ENCODE results near the gene RPE.

The RPE gene

DNA sequence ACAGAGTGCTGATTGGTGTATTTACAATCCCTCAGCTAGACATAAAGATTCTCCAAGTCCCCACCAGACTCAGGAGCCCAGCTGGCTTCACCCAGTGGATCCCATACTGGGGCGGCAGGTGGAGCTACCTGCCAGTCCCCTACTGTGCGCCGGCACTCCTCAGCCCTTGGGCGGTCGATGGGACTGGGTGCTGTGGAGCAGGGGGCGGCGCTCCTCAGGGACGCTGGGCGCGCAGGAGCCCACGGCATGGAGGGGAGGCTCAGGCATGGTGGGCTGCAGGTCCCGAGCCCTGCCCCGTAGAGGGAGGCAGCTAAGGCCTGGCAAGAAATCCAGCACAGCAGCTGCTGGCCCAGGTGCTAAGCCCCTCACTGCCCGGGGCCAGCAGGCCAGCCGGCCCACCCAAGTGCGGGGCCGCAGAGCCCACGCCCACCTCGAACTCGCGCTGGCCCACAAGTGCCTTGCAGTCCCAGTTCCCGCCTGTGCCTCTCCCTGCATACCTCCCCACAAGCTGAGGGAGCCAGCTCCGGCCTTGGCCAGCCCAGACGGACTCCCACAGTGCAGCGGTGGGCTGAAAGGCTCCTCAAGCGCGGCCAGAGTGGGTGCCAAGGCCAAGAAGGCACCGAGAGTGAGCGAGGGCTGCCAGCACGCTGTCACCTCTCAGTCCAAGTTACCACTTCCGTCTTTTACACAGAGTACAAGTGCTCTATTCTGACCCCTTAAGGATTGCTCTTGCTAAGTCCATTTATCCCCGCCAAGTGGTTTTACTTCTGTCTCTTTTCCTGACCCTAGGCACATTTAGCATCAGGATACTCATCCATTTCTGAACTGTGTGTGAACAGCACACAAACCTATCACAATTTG lies 1.7 kb upstream of the RPE start:
- DNase-seq (ENCODE audit: low spot score): no peak

DNA sequence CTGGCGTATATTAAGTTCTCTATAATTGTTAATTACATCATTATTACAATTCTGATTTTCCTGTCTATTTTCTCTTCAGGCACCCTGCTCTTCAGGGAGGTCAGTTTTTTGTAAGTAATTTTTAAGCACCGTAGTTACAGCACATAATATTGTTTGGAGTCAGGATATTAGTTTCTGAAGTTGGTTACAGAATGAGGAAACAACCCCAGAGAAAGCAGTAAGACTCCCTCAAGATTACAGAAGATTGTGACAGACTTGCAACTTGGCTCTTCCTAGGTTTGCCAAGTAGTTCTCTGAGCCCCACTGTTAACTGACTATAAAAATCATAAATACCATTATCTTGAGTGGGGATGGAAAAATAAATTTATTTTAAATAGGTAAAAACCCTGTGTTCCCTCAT lies 921 bp downstream of the RPE start:
- no peak for DNase-seq (ENCODE audit: low spot score)

DNA sequence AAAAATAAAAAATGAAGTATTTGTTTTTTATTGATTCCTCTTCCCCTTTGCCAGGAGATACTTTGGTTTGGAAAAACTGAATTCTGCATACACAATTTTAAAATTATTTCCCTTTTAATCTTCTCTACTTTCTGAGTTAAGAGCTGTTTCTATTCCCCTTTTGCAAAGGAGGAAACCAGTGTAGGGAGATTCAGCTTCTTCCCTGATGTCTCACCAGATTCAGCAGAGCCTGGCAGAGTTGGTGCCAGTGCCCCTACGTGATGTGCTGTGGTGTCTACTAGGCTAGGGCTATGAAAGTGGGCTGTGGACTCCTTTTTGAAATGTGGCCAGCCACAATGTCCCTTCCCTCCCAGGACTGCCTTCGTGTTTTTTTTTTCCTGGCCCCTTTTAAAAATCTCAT lies 2.4 kb downstream of the RPE start:
- DNase-seq (ENCODE audit: low spot score): no peak

- no peak for DNase-seq (ENCODE audit: low spot score)
Measured at GRCh38 chr2:210007895-210008294, 5.5 kb downstream of the RPE start.

DNA sequence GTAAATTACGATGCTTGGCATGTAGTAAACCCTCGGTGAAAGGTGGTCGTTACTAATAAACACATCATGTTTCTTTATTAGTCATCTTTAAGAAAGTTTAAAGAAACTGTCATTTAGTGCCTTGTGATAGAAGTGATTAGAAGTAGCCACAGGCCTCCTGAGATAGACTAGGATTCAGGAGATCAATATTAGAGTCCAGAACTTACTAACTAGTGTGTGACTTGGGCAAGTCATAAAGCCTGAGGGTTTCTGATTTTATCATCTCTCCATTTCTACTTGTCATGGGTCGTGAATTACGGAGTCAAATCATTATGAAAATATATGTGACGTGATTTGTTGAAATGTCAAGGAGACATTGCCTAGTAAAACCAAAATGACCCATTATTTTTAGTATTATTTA lies 6.7 kb downstream of the RPE start:
- no peak for DNase-seq (ENCODE audit: low spot score)

DNA sequence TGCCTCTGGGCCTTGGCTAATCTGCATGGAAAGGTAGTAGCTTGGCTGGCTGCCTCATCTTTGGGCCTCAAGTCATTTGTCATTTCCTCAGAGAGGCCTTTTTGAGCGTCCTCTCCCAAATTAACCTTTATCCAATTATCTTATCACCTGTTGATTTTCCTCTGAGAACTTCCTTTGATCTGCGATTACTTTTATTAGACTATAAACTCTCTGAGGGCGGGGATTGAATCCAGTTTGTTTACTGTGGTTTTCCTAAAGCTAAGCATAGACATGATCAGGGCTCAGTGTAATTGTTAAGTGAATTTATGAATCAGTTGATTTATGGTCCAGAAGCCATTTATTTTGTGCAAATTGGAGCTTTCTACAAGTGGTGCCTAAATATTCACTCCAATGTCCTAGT lies 7.5 kb downstream of the RPE start:
- DNase-seq (ENCODE audit: low spot score): no peak

DNA sequence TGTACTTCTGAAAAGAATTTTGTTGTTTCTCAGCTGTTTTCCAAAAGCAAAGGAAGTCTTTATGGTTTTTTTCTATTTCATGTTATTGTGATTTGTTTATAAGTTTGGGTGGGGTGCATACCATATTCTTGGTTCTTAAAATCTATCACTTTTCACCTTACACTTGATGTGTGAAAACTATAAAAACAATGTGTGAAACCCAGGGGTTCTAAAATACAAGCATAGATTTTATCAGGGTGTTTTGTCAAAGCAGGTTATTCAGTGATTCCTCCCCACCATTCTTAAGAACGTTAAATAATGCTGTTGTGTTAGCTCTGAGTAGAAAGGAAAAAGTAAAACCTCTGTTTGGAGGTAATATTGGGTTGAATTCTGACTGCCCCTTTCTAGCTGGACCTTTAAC lies 17.7 kb downstream of the RPE start:
- DNase-seq (ENCODE audit: low spot score): no peak

DNA sequence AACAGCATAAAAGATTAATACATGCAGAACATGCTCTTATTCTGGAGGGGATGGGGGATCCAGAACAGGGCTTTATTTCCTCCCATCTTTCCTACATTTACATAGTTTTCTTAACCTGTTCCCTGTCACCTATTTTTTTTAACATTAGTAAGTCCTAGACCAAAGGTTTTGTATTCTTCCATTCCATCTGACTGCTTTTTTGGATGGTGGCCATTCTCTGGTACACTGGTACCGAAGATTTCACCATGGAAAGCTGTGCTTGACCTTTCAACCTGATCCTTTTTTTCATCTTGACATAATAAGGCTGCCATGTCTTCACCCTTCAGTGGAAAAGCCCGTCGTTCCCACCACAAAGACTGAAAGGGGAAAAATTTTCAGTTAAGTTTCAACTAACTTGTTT lies 20.4 kb downstream of the RPE start:
- DNase-seq (ENCODE audit: low spot score): no peak

DNA sequence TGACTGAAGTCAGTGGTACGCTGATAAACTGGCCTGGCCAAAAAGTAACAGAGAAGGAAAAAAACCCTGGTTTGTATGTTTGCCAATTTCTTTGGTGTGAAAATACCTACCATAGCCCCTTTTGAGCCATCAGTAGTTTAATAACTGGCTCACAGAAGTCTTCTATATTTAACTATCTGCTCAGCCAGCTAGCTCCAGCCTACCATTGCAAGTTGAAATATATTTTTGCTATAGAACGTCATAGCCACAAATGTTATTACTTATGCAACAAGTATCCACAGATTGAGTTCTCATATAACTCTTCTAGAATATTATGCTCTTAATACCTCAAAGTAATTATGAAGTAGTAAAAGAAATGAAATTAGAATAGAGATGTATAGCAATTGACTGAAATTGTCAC lies 25.2 kb downstream of the RPE start:
- no peak for DNase-seq (ENCODE audit: low spot score)

DNA sequence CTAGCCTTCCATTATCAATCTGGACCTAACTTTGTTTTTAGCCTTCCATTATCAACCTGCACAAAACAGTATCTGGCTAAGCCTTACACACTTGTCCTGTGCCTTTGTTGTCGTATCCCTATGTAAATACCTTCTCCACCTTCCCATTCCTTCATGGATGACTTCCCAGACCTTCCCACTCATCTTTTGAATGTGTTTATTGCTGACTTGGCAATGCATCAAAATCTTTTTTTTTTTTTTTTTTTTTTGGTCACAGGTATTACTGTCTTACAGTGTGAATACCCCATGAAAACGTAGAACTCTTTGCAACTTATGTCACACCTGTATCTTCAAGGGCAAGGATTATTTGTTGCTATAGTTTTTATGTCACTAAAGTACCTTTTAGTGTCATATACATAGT lies 25.7 kb downstream of the RPE start:
- no peak for DNase-seq (ENCODE audit: low spot score)

GRCh38 chr2:210034087-210034683 lies 31.7 kb downstream of the RPE start:
- no peak for DNase-seq (ENCODE audit: low spot score)

- no peak for DNase-seq (ENCODE audit: low spot score)
Measured at GRCh38 chr2:210035679-210036078, 33.2 kb downstream of the RPE start.

DNA sequence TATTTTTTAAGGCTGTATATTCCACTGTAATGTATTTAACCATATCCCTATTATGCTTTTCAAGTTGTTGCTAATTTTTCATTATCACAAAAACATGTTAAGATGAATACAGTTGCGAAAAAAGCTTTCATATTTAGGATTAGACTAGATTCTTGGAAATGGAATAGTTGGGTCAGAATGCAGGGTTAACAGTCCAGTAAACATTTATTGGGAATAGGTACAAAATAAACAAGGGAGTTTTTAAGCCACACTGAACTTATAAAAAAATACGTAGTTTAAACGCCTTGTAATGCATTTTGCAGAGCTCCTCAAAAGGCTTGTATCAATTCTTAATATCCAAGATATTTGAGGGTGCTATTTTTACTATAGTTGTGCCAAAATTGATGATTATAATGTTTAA lies 35.6 kb downstream of the RPE start:
- DNase-seq (ENCODE audit: low spot score): no peak

DNA sequence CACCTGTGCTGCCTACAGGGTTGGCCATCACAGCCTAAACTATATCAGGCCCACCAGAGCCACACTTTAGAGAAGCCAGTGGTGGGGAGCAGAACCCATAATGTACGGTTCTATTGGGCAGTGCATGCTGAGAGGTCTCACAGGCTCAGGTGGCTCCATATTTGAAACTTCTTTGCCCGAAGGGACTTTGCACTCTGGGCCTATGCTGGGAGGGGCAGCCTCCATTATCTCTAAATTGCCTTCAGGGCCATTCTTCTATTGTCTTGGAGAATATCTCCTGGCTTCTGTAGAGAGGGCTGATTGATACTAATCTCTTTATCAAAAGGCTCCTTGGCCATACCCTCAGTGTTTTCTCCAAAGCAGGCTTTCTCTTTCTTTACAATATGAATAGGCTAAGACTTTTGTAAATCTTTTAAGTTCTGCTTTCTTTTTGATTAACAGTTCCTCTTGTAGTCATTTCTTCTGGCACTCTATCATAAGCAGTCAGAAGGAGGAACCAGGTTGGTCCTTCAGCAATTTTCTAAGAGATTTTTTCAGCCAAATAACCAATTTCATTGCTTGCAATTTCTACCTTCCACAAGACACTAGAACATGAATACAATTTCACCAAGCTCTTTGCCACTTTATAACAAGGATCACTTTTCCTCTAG lies 44.5 kb downstream of the RPE start:
- DNase-seq (ENCODE audit: low spot score): peak; percentile 11

- DNase-seq (ENCODE audit: low spot score): no peak
Measured at GRCh38 chr2:210049831-210050230, 47.4 kb downstream of the RPE start.

GRCh38 chr2:210050885-210051284 lies 48.4 kb downstream of the RPE start:
- no peak for DNase-seq (ENCODE audit: low spot score)

- no peak for DNase-seq (ENCODE audit: low spot score)
Measured at GRCh38 chr2:210054696-210055095, 52.3 kb downstream of the RPE start.

DNA sequence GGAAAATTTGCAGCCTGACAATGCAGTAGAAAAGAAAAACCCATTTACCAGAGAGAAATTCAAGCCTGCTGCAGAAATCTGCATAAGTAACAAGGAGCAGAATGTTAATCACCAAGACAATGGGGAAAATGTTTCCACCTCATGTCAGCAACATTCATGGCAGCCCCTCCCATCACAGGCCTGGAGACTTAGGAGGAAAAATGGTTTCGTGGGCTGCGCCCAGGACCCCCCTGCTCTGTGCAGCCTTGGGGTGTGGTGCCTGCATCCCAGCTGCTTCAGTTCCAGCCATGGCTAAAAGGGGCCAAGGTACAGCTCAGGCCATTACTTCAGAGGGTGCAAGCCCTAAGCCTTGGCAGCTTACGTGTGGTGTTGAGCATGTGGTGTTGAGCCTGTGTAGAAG lies 53.4 kb downstream of the RPE start:
- DNase-seq (ENCODE audit: low spot score): no peak

- no peak for DNase-seq (ENCODE audit: low spot score)
Measured at GRCh38 chr2:210063306-210063705, 60.9 kb downstream of the RPE start.
